Caco-2 (cell line): Measurements from ENCODE around the gene TOR1AIP1. TPM values are rescaled to one million over a fixed set of nuclear protein-coding genes. Genes with fewer than 3 reads are reported as not detected.

Experiments used
- BruUV-seq: library from RNA; stranded (reverse); fragments of 400-500 nt; replicated peaks from 2 replicates; lab custom pipeline; 2021; lab: Mats Ljungman, UMichigan
- CTCF ChIA-PET: fragments of 300-600 bp; sonication (Branson Sonifier 250); formaldehyde crosslinking; loops from one replicate; lab custom pipeline; 2022; ENCODE audit warnings: antibody characterized with exemption; lab: Charles Lee
- POLR2A ChIA-PET: fragments of 300-600 bp; sonication (Branson Sonifier 250); formaldehyde crosslinking; loops from one replicate; lab custom pipeline; 2022; ENCODE audit warnings: antibody characterized with exemption; lab: Charles Lee
- DNase-seq, 2 experiments: peaks; one replicate each; pipeline versions ENCODE4 v3.0.0 to v3.0.0-alpha.2; 2020 to 2022
- H3K27me3 ChIP-seq: replicated peaks from 2 replicates; pipeline ENCODE4 v1.6.0; 2011; ENCODE audit warnings: low read length; ENCODE audit not compliant: control insufficient read depth, insufficient read depth
- H3K36me3 ChIP-seq: 2 replicates; pipeline ENCODE4 v1.5.1; 2011; ENCODE audit warnings: low read length; ENCODE audit not compliant: control insufficient read depth, insufficient read depth
- H3K4me1 ChIP-seq: fragments of 250-450 bp; sonication (Bioruptor Pico); 2 replicates; pipeline ENCODE4 v1.5.1; 2020; ENCODE audit warnings: mild to moderate bottlenecking
- H3K4me3 ChIP-seq: 2 replicates; pipeline ENCODE4 v1.5.1; 2011; ENCODE audit warnings: low read depth, mild to moderate bottlenecking, control low read depth, low read length
- H3K9me3 ChIP-seq: fragments of 250-450 bp; sonication (Bioruptor Pico); 2 replicates; pipeline ENCODE4 v1.5.1; 2020; ENCODE audit warnings: mild to moderate bottlenecking, moderate library complexity
- H3K27ac Mint-ChIP-seq: one replicate; pipeline ENCODE4 v1.8.0; 2022; ENCODE audit warnings: mixed read lengths; ENCODE audit not compliant: unreplicated experiment
- H3K27me3 Mint-ChIP-seq: one replicate; pipeline ENCODE4 v1.8.0; 2022; ENCODE audit warnings: mixed read lengths; ENCODE audit not compliant: insufficient read depth, unreplicated experiment
- H3K36me3 Mint-ChIP-seq: one replicate; pipeline ENCODE4 v1.8.0; 2022; ENCODE audit warnings: mild to moderate bottlenecking, mixed read lengths; ENCODE audit not compliant: insufficient read depth, unreplicated experiment
- H3K4me1 Mint-ChIP-seq: one replicate; pipeline ENCODE4 v1.8.0; 2022; ENCODE audit warnings: low read depth, mixed read lengths; ENCODE audit not compliant: unreplicated experiment
- H3K4me3 Mint-ChIP-seq: one replicate; pipeline ENCODE4 v1.8.0; 2022; ENCODE audit warnings: mild to moderate bottlenecking, moderate library complexity, mixed read lengths; ENCODE audit not compliant: unreplicated experiment
- H3K9me3 Mint-ChIP-seq: one replicate; pipeline ENCODE4 v1.8.0; 2022; ENCODE audit warnings: mixed read lengths; ENCODE audit not compliant: unreplicated experiment
- intact Hi-C: fragments of 100-400 bp; cut with micrococcal nuclease; formaldehyde crosslinking; loops from one replicate; pipeline ENCODE4 v1.10.0; 2022; ENCODE audit not compliant: unreplicated experiment
- total RNA-seq: library from RNA; stranded (reverse); gene quantifications from 2 replicates; pipeline ENCODE4 v1.2.3, GENCODE V29; 2022
- TF ChIP-seq, protein P1 (sequence below), 2 experiments: fragments of 200-600 bp in 1 of 2; IDR thresholded peaks; 1 replicate in 1 of 2; 2 replicates in 1 of 2; pipeline versions ENCODE4 v1.5.1 to v1.8.0; 2011 to 2022; ENCODE audit warnings: antibody characterized with exemption in 1 of 2, control low read depth in 1 of 2, inconsistent platforms in 1 of 2, low read depth in 1 of 2, low read length in 1 of 2, mild to moderate bottlenecking in 1 of 2, moderate library complexity in 1 of 2; ENCODE audit not compliant: insufficient read depth in 1 of 2, severe bottlenecking in 1 of 2, unreplicated experiment in 1 of 2

TOR1AIP1 gene
- total RNA-seq, 1 experiment from 2014 or later: 30.3 TPM

DNA sequence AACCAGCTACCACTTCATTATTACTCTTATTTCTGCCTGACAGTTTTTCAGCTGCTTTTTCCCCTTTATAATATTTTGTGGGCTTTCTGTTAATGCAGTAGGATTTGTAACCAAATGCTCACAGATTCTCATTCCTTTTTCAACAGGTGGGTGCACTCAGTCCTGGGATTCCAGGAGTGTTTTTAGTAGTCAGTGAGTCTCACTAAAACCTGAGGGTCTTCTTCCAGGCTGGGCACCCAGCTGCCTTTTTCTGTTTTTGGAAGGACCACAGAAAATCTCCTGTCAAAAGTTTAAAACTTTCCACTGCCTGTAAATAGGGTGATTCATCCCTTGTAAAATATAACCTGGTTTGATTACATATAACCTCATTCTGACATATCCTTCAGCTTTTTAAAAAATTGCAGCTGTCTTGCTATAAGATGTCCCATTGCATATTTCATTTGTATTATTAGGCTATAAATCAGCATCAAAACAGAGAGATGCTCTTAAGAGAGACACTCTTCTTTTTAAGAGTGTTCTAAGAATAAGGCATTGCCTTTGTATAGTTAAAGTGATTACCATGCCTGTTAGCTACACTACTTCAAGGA lies 55.7 kb downstream of the TOR1AIP1 start:
- CTCF ChIA-PET: interaction anchor here (1.2 kb wide), 1 partner anchor 55 kb away, joined by 3 read pairs; the partner anchor contains the start of gene TOR1AIP1

DNA sequence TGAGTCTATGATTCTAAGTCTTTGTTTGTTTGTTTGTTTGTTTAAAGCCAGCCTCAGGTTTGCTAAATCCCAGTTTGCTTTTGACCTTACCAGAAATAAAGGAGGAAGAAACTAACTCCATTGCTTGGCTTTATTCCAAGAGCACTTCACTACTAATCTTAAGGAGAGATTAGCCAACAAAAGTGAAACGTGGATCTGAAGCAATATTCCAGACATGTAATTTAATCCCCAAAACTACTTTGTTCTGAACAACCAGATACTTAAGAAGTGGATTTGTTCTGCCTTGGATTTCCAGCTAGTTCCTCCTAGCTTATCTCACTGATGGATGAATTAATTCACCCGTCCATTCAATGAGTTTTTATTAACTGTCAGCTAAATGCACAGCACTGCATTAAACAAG lies 56.7 kb downstream of the TOR1AIP1 start:
- DNase-seq: no peak
- intact Hi-C loops: no loop called here
- TF ChIP-seq, protein P1, sequence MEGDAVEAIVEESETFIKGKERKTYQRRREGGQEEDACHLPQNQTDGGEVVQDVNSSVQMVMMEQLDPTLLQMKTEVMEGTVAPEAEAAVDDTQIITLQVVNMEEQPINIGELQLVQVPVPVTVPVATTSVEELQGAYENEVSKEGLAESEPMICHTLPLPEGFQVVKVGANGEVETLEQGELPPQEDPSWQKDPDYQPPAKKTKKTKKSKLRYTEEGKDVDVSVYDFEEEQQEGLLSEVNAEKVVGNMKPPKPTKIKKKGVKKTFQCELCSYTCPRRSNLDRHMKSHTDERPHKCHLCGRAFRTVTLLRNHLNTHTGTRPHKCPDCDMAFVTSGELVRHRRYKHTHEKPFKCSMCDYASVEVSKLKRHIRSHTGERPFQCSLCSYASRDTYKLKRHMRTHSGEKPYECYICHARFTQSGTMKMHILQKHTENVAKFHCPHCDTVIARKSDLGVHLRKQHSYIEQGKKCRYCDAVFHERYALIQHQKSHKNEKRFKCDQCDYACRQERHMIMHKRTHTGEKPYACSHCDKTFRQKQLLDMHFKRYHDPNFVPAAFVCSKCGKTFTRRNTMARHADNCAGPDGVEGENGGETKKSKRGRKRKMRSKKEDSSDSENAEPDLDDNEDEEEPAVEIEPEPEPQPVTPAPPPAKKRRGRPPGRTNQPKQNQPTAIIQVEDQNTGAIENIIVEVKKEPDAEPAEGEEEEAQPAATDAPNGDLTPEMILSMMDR (IDR thresholded peaks at IDR 0.05; ENCODE audit: insufficient read depth in 1 of 2, low read depth in 1 of 2, low read length in 1 of 2, severe bottlenecking in 1 of 2, unreplicated experiment in 1 of 2): no peak
- Histone ChIP-seq H3K4me3 (no peak overlapping the region), H3K9me3 (no peaks in the 10 kb centered on the region), H3K4me1 (no peaks in the 10 kb centered on the region), H3K36me3 (no peaks in the 10 kb centered on the region), H3K27me3 (peaks cover 2% of the 10 kb centered on the region; the same call in 1 of the 2 replicates)
- Mint-ChIP-seq H3K27me3 (peaks cover 19% of the 10 kb centered on the region), H3K9me3 (no peaks in the 10 kb centered on the region), H3K36me3 (no peaks in the 10 kb centered on the region), H3K4me1 (no peaks in the 10 kb centered on the region), H3K4me3 (no peak overlapping the region), H3K27ac (no peak overlapping the region)
- POLR2A ChIA-PET: no interaction called here
- CTCF ChIA-PET: no interaction called here
- BruUV-seq: no TSS peak

More for the DNA sequence above, 55.7 kb downstream of the TOR1AIP1 start:
- H3K4me1 ChIP-seq: no peaks in the 10 kb centered on the region
- H3K4me1 Mint-ChIP-seq: no peaks in the 10 kb centered on the region
- BruUV-seq: no TSS peak
- no peaks in the 10 kb centered on the region for H3K36me3 Mint-ChIP-seq
- no peak overlapping the region for H3K27ac Mint-ChIP-seq
- no peaks in the 10 kb centered on the region for H3K36me3 ChIP-seq
- POLR2A ChIA-PET: no interaction called here
- H3K27me3 Mint-ChIP-seq: peaks cover 19% of the 10 kb centered on the region
- H3K4me3 ChIP-seq: no peak overlapping the region
- no peak for DNase-seq
- H3K9me3 Mint-ChIP-seq: no peaks in the 10 kb centered on the region
- no peak overlapping the region for H3K4me3 Mint-ChIP-seq
- H3K27me3 ChIP-seq: peaks cover 2% of the 10 kb centered on the region; the same call in 1 of the 2 replicates
- TF ChIP-seq, protein P1 (IDR thresholded peaks at IDR 0.05; ENCODE audit: insufficient read depth in 1 of 2, low read depth in 1 of 2, low read length in 1 of 2, severe bottlenecking in 1 of 2, unreplicated experiment in 1 of 2): no peak
- H3K9me3 ChIP-seq: no peaks in the 10 kb centered on the region
- intact Hi-C loops: no loop called here

DNA sequence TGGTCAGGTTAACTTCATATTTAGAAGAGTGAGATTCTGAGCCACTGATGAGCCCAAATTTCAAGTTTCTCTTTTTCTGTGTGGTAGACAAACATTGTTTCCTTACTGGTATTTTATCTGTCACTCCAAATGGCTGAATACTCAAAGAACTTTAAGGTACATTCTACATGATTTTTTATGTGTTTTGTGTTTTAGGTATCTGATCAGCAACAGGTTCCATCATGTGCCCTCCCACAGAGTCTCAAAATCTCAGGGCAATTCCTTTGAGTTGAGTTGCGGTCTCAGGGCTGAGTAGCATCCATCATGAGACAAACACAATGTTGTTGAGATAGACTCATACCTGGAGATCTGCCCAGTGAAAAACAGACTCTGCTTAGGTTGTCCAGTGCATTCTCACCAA lies 57.9 kb downstream of the TOR1AIP1 start:
- Mint-ChIP-seq H3K4me3 (no peak overlapping the region), H3K9me3 (no peaks in the 10 kb centered on the region), H3K27ac (no peak overlapping the region), H3K4me1 (no peaks in the 10 kb centered on the region), H3K27me3 (peaks cover 12% of the 10 kb centered on the region), H3K36me3 (no peaks in the 10 kb centered on the region)
- POLR2A ChIA-PET: no interaction called here
- CTCF ChIA-PET: no interaction called here
- Histone ChIP-seq H3K4me1 (no peaks in the 10 kb centered on the region), H3K4me3 (no peak overlapping the region), H3K9me3 (no peaks in the 10 kb centered on the region), H3K36me3 (no peaks in the 10 kb centered on the region), H3K27me3 (peaks cover 2% of the 10 kb centered on the region; the same call in 1 of the 2 replicates)
- no TSS peak for BruUV-seq
- intact Hi-C loops: no loop called here
- no peak for DNase-seq
- TF ChIP-seq, protein P1 (IDR thresholded peaks at IDR 0.05; ENCODE audit: insufficient read depth in 1 of 2, low read depth in 1 of 2, low read length in 1 of 2, severe bottlenecking in 1 of 2, unreplicated experiment in 1 of 2): no peak
